Adrenal gland (tissue), 5 donors: ENCODE data around the gene ARIH2.

Experiments
- CTCF ChIP-seq, 6 experiments: fragments of 450-650 bp in 4 of 6; fragments of 200-600 bp in 2 of 6; sonication (generic) in 1 of 6; IDR thresholded peaks; 1 replicate in 5 of 6; 2 replicates in 1 of 6; pipeline versions ENCODE4 v1.5.1 to v1.8.0; 2016 to 2021; ENCODE audit warnings: antibody characterized with exemption in 6 of 6, mild to moderate bottlenecking in 2 of 6, moderate library complexity in 1 of 6
- POLR2A ChIP-seq, 2 donors: fragments of 450-650 bp; IDR thresholded peaks; one replicate each; pipeline ENCODE4 v1.6.1; 2017; ENCODE audit warnings: antibody characterized with exemption in 2 of 2, mild to moderate bottlenecking in 2 of 2, moderate library complexity in 1 of 2
- donor health status: DM: no; HTN: no; CAD: no.

- TF ChIP-seq CTCF (IDR thresholded peaks at IDR 0.05) (no peak), POLR2A (IDR thresholded peaks at IDR 0.05) (peak in 1 of 2 donors; percentile 20)
Measured at GRCh38 chr3:49012441-49013017, 93.9 kb downstream of the ARIH2 start.
